Testis (tissue), 2 donors: ENCODE data around the gene ANTXR1.

Source experiments
- CTCF ChIP-seq, 3 experiments: fragments of 450-650 bp in 2 of 3; fragments of 200-600 bp in 1 of 3; sonication (generic) in 1 of 3; IDR thresholded peaks; one replicate each; pipeline ENCODE4 v1.5.1; 2016 to 2019; ENCODE audit warnings: antibody characterized with exemption in 3 of 3, mild to moderate bottlenecking in 2 of 3, moderate library complexity in 1 of 3
- POLR2A ChIP-seq: fragments of 450-650 bp; IDR thresholded peaks from one replicate; pipeline ENCODE4 v1.6.1; 2017; ENCODE audit warnings: antibody characterized with exemption, mild to moderate bottlenecking, moderate library complexity

DNA sequence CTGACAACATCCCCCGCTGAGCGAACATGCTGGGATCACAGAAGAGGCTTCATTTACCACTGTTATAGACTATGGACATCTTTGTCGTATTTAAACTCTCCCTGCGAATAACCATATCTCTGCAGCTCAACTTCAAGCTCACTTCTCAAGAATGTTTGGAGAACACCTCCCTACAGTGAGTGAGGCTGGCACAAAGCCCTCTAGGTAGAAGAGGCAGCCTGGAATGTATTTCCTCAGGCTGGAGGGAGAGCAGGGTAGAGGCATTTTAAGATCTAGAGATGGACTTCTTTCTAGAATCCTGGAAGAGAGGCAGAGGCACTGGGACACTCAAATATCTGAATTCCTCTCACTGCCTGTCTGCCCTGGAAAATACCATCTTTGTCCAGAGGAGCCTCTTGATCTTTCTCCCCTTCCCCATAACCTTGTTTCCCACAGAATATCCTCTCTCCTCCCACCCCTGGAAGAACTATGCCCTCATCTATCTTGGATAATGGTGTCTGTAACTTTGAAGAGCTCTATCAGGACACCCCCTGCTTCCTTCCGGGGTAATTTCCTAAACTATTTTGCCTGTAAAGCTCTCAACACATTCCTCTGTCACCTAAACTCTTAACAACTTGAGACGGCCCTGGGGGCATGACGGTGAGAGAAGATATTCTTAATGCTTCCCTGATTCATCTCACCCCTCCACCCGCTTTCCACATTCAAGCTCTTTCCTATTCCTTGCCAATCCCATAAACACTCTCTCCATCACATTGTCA is 2.4 kb upstream of the ANTXR1 start:
- TF ChIP-seq CTCF (IDR thresholded peaks at IDR 0.05): no peak
- no peak for TF ChIP-seq POLR2A
